SK-N-SH treated with all-trans-retinoic acid at 6 μM for 48 hours (cell line): ENCODE data around the gene SCAND1.

Experiments
- ATAC-seq: fragments of 200-7000 bp; cut with Tn5 transposase; 3 replicates; pipeline ENCODE4 v1.9.1; 2020; ENCODE audit warnings: mild to moderate bottlenecking, moderate library complexity
- ARNTL ChIP-seq: fragments of 450-650 bp; formaldehyde crosslinking; IDR thresholded peaks from 2 replicates; pipeline ENCODE4 v1.5.0; 2020; ENCODE audit warnings: low read depth, mild to moderate bottlenecking, moderate library complexity, borderline replicate concordance
- BACH2 ChIP-seq: fragments of 250-450 bp; sonication (Bioruptor Pico); IDR thresholded peaks from 2 replicates; pipeline ENCODE4 v1.9.0; 2021; ENCODE audit warnings: mild to moderate bottlenecking, borderline replicate concordance
- CSDC2 ChIP-seq: fragments of 250-450 bp; sonication (Bioruptor Pico); IDR thresholded peaks from 2 replicates; pipeline ENCODE4 v1.5.0; 2020; ENCODE audit warnings: mild to moderate bottlenecking, moderate library complexity
- ESRRG ChIP-seq: fragments of 250-450 bp; sonication (Bioruptor Pico); IDR thresholded peaks from 2 replicates; pipeline ENCODE4 v1.6.1; 2021; ENCODE audit warnings: mild to moderate bottlenecking
- GLIS3 ChIP-seq: fragments of 250-450 bp; sonication (Bioruptor Pico); IDR thresholded peaks from 2 replicates; pipeline ENCODE4 v1.5.0; 2020; ENCODE audit warnings: mild to moderate bottlenecking, moderate library complexity
- ISL1 ChIP-seq: fragments of 250-450 bp; sonication (Bioruptor Pico); IDR thresholded peaks from 2 replicates; pipeline ENCODE4 v2.1.2; 2022; ENCODE audit warnings: mild to moderate bottlenecking, moderate library complexity
- OSR1 ChIP-seq: fragments of 250-450 bp; sonication (Bioruptor Pico); IDR thresholded peaks from 2 replicates; pipeline ENCODE4 v1.8.0; 2022; ENCODE audit warnings: moderate library complexity, mild to moderate bottlenecking, inconsistent platforms
- PPARA ChIP-seq: fragments of 250-450 bp; sonication (Bioruptor Pico); IDR thresholded peaks from 2 replicates; pipeline ENCODE4 v1.5.0; 2020; ENCODE audit warnings: mild to moderate bottlenecking, borderline replicate concordance
- RARB ChIP-seq: fragments of 250-450 bp; sonication (Bioruptor Pico); IDR thresholded peaks from 2 replicates; pipeline ENCODE4 v1.8.0; 2021; ENCODE audit warnings: mild to moderate bottlenecking, moderate library complexity
- SNAI2 ChIP-seq: fragments of 250-450 bp; sonication (Bioruptor Pico); IDR thresholded peaks from 2 replicates; pipeline ENCODE4 v1.5.0; 2020; ENCODE audit warnings: mild to moderate bottlenecking, moderate library complexity
- TCF4 ChIP-seq: fragments of 250-450 bp; sonication (Bioruptor Pico); IDR thresholded peaks from 2 replicates; pipeline ENCODE4 v1.8.0; 2021; ENCODE audit warnings: mild to moderate bottlenecking, moderate library complexity, borderline replicate concordance
- TOX ChIP-seq: fragments of 250-450 bp; sonication (Bioruptor Pico); IDR thresholded peaks from 2 replicates; pipeline ENCODE4 v1.8.0; 2021; ENCODE audit warnings: mild to moderate bottlenecking, moderate library complexity, borderline replicate concordance
- ZC3H10 ChIP-seq: fragments of 250-450 bp; sonication (Bioruptor Pico); IDR thresholded peaks from 2 replicates; pipeline ENCODE4 v1.5.1; 2021; ENCODE audit warnings: mild to moderate bottlenecking, moderate library complexity
- ZFP3 ChIP-seq: fragments of 250-450 bp; sonication (Bioruptor Pico); IDR thresholded peaks from 2 replicates; pipeline ENCODE4 v1.5.0; 2020; ENCODE audit warnings: mild to moderate bottlenecking, moderate library complexity
- ZFP30 ChIP-seq: fragments of 450-650 bp; formaldehyde crosslinking; IDR thresholded peaks from 2 replicates; pipeline ENCODE4 v1.5.0; 2022; ENCODE audit warnings: mild to moderate bottlenecking, moderate library complexity
- ZNF565 ChIP-seq: fragments of 450-650 bp; formaldehyde crosslinking; conservative IDR thresholded peaks from 2 replicates; pipeline ENCODE4 v1.5.0; 2020; ENCODE audit warnings: low read depth, mild to moderate bottlenecking, moderate library complexity
- ZNF70 ChIP-seq: fragments of 450-650 bp; formaldehyde crosslinking; IDR thresholded peaks from 2 replicates; pipeline ENCODE4 v1.5.0; 2020; ENCODE audit warnings: mild to moderate bottlenecking, moderate library complexity
- TF ChIP-seq, protein P1 (sequence below): fragments of 250-450 bp; sonication (Bioruptor Pico); IDR thresholded peaks from 2 replicates; pipeline ENCODE4 v1.5.1; 2021; ENCODE audit warnings: mild to moderate bottlenecking, moderate library complexity
- TF ChIP-seq, protein P2 (sequence below): fragments of 250-450 bp; sonication (Bioruptor Pico); IDR thresholded peaks from 2 replicates; pipeline ENCODE4 v1.5.0; 2020; ENCODE audit warnings: mild to moderate bottlenecking, moderate library complexity
- TF ChIP-seq, protein P3 (sequence below): fragments of 250-450 bp; sonication (Bioruptor Pico); IDR thresholded peaks from 2 replicates; pipeline ENCODE4 v1.5.1; 2020; ENCODE audit warnings: low read depth, mild to moderate bottlenecking, moderate library complexity
- TF ChIP-seq, protein P4 (sequence below): fragments of 250-450 bp; sonication (Bioruptor Pico); IDR thresholded peaks from 2 replicates; pipeline ENCODE4 v1.8.0; 2021; ENCODE audit warnings: low read depth, mild to moderate bottlenecking, moderate library complexity, borderline replicate concordance
- TF ChIP-seq, protein P5 (sequence below): fragments of 250-450 bp; sonication (Bioruptor Pico); IDR thresholded peaks from 2 replicates; pipeline ENCODE4 v1.8.0; 2020; ENCODE audit warnings: mild to moderate bottlenecking, moderate library complexity, borderline replicate concordance

The SCAND1 gene

DNA sequence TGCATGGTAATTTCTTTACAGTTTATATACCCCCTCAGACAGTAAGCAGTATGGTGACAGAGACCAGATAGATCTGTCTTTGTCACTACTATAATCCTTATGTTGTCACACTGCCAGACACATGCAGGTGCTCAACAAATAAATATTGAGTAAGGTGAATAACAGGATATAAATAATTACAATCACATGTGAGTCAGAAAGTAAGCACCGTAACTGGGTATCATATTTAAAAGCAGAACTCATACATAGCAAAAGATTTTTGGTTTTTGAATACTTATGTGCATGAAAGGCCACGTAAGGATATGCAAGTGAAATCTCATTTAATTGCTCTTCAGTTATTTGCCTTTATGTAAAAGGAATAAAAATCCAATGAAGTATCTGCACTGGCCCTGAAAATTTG is 31.5 kb upstream of the SCAND1 start:
- TF ChIP-seq ZC3H10 (CRISPR knock-in tag) (no peak), SNAI2 (CRISPR knock-in tag) (no peak), ZNF565 (no peak), TOX (CRISPR knock-in tag) (no peak), TCF4 (no peak), ARNTL (CRISPR knock-in tag) (no peak), ZFP30 (no peak), OSR1 (CRISPR knock-in tag) (no peak), ZFP3 (CRISPR knock-in tag) (no peak), GLIS3 (no peak), ISL1 (CRISPR knock-in tag) (no peak)
- TF ChIP-seq, protein P1, sequence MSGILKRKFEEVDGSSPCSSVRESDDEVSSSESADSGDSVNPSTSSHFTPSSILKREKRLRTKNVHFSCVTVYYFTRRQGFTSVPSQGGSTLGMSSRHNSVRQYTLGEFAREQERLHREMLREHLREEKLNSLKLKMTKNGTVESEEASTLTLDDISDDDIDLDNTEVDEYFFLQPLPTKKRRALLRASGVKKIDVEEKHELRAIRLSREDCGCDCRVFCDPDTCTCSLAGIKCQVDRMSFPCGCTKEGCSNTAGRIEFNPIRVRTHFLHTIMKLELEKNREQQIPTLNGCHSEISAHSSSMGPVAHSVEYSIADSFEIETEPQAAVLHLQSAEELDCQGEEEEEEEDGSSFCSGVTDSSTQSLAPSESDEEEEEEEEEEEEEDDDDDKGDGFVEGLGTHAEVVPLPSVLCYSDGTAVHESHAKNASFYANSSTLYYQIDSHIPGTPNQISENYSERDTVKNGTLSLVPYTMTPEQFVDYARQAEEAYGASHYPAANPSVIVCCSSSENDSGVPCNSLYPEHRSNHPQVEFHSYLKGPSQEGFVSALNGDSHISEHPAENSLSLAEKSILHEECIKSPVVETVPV (CRISPR knock-in tag), result no peak
- TF ChIP-seq, protein P2, sequence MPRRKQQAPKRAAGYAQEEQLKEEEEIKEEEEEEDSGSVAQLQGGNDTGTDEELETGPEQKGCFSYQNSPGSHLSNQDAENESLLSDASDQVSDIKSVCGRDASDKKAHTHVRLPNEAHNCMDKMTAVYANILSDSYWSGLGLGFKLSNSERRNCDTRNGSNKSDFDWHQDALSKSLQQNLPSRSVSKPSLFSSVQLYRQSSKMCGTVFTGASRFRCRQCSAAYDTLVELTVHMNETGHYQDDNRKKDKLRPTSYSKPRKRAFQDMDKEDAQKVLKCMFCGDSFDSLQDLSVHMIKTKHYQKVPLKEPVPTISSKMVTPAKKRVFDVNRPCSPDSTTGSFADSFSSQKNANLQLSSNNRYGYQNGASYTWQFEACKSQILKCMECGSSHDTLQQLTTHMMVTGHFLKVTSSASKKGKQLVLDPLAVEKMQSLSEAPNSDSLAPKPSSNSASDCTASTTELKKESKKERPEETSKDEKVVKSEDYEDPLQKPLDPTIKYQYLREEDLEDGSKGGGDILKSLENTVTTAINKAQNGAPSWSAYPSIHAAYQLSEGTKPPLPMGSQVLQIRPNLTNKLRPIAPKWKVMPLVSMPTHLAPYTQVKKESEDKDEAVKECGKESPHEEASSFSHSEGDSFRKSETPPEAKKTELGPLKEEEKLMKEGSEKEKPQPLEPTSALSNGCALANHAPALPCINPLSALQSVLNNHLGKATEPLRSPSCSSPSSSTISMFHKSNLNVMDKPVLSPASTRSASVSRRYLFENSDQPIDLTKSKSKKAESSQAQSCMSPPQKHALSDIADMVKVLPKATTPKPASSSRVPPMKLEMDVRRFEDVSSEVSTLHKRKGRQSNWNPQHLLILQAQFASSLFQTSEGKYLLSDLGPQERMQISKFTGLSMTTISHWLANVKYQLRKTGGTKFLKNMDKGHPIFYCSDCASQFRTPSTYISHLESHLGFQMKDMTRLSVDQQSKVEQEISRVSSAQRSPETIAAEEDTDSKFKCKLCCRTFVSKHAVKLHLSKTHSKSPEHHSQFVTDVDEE (CRISPR knock-in tag), result no peak
- TF ChIP-seq, protein P3, sequence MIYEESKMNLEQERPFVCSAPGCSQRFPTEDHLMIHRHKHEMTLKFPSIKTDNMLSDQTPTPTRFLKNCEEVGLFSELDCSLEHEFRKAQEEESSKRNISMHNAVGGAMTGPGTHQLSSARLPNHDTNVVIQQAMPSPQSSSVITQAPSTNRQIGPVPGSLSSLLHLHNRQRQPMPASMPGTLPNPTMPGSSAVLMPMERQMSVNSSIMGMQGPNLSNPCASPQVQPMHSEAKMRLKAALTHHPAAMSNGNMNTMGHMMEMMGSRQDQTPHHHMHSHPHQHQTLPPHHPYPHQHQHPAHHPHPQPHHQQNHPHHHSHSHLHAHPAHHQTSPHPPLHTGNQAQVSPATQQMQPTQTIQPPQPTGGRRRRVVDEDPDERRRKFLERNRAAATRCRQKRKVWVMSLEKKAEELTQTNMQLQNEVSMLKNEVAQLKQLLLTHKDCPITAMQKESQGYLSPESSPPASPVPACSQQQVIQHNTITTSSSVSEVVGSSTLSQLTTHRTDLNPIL (CRISPR knock-in tag), result no peak
- no peak for ATAC-seq

DNA sequence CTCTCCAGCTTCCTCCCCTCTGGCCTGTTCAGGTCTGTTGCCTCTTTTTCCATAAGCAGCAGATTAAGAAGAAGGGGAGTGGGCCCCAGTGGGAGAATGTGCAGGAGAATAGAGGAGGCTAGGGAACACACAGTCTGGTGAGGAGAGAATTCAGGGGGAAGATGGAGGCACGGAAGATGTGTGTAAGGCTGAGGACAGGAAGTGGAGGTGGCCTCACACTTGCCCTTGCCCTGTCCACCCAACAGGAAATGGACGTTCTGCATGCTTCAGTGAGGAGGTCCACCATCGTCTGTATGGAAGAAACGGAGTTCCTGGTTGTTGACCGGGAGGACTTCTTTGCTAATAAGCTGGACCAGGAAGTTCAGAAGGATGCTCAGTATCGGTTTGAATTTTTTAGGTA is 30.1 kb upstream of the SCAND1 start:
- ATAC-seq, result no peak
- TF ChIP-seq OSR1 (CRISPR knock-in tag) (no peak), ARNTL (CRISPR knock-in tag) (no peak), ESRRG (CRISPR knock-in tag) (no peak), PPARA (CRISPR knock-in tag) (no peak), ZNF565 (no peak), SNAI2 (CRISPR knock-in tag) (no peak), TCF4 (no peak), RARB (CRISPR knock-in tag) (no peak), ZFP30 (no peak), ZFP3 (CRISPR knock-in tag) (no peak), ZNF70 (CRISPR knock-in tag) (no peak), BACH2 (no peak), CSDC2 (CRISPR knock-in tag) (no peak)
- TF ChIP-seq, protein P4, sequence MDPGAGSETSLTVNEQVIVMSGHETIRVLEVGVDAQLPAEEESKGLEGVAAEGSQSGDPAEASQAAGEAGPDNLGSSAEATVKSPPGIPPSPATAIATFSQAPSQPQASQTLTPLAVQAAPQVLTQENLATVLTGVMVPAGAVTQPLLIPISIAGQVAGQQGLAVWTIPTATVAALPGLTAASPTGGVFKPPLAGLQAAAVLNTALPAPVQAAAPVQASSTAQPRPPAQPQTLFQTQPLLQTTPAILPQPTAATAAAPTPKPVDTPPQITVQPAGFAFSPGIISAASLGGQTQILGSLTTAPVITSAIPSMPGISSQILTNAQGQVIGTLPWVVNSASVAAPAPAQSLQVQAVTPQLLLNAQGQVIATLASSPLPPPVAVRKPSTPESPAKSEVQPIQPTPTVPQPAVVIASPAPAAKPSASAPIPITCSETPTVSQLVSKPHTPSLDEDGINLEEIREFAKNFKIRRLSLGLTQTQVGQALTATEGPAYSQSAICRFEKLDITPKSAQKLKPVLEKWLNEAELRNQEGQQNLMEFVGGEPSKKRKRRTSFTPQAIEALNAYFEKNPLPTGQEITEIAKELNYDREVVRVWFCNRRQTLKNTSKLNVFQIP (CRISPR knock-in tag), result no peak

DNA sequence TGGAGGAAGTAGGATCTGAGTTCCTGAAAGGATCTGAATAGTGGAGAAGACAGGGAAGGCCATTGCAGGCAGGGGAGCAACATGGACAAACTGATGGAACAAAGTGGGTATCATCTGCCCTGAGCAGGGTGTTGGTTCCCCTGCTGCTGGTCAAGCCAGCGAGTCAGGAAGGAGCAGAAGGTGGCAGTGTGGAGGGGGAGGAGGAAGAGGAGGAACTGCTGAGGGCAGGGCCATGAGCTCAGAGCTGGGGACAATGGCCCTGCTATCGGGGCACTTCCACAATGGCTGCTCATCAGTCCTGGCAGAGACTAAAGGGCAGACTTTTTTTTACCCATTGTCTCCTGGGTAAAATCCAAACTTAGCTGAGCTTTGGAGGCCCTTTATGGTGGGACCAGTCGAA is 27.7 kb upstream of the SCAND1 start:
- no peak for ATAC-seq
- TF ChIP-seq, protein P1 (CRISPR knock-in tag), result no peak
- TF ChIP-seq ZNF70 (CRISPR knock-in tag), result no peak
- TF ChIP-seq GLIS3, result no peak
- TF ChIP-seq TOX (CRISPR knock-in tag), result no peak
- no peak for TF ChIP-seq ARNTL (CRISPR knock-in tag)
- no peak for TF ChIP-seq SNAI2 (CRISPR knock-in tag)

DNA sequence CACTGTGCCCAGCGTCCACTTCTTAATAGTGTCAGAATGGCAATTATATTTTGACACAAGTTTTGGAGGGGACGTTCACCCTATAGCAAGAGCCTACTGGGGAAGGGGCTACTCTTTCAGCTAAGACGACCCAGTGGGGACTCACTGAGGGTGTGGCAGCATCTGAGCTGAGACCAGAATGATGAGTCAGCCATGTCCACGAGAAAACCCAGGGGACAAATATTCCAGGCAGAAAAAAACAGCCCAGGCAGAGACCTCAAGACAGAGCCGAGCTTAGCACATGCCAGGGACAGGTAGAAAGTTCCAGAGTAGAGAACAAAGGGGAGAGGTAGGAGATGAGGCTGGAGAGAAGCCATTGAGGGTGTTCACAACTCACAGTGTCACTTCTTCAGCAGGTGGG is 25.2 kb upstream of the SCAND1 start:
- no peak for ATAC-seq
- TF ChIP-seq, protein P5, sequence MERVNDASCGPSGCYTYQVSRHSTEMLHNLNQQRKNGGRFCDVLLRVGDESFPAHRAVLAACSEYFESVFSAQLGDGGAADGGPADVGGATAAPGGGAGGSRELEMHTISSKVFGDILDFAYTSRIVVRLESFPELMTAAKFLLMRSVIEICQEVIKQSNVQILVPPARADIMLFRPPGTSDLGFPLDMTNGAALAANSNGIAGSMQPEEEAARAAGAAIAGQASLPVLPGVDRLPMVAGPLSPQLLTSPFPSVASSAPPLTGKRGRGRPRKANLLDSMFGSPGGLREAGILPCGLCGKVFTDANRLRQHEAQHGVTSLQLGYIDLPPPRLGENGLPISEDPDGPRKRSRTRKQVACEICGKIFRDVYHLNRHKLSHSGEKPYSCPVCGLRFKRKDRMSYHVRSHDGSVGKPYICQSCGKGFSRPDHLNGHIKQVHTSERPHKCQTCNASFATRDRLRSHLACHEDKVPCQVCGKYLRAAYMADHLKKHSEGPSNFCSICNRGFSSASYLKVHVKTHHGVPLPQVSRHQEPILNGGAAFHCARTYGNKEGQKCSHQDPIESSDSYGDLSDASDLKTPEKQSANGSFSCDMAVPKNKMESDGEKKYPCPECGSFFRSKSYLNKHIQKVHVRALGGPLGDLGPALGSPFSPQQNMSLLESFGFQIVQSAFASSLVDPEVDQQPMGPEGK (CRISPR knock-in tag), result no peak
- TF ChIP-seq OSR1 (CRISPR knock-in tag) (no peak), TOX (CRISPR knock-in tag) (no peak), ZNF565 (no peak), ISL1 (CRISPR knock-in tag) (no peak), TCF4 (no peak), ZNF70 (CRISPR knock-in tag) (no peak), ZC3H10 (CRISPR knock-in tag) (no peak), SNAI2 (CRISPR knock-in tag) (no peak)
- TF ChIP-seq, protein P3 (CRISPR knock-in tag), result no peak
- TF ChIP-seq, protein P1 (CRISPR knock-in tag), result no peak
